GM19324 (cell line): ENCODE data around the gene C4A.
"Not testable (repeated sequence)": the region's sequence is repeated elsewhere in the genome, so short reads cannot be mapped to it uniquely, and the experiment has no call there.

Source experiments
- ATAC-seq: cut with Tn5 transposase; IDR thresholded peaks from one replicate; pipeline ENCODE4 v1.9.1; 2021; ENCODE audit warnings: mild to moderate bottlenecking, moderate library complexity; ENCODE audit not compliant: unreplicated experiment, low FRiP score

Gene C4A

GRCh38 chr6:31958741-31959739, 22.8 kb upstream of the C4A start, which contains the start of the genes NELFE and SKIC2:
Gene NELFE, minus strand, starts transcription at chr6:31958971. Its CDS starts 525 bp downstream, at chr6:31958446.
Gene SKIC2, plus strand, starts transcription at chr6:31959175. Its CDS starts 18 bp downstream, at chr6:31959193.
- peak; percentile 97 for ATAC-seq

DNA sequence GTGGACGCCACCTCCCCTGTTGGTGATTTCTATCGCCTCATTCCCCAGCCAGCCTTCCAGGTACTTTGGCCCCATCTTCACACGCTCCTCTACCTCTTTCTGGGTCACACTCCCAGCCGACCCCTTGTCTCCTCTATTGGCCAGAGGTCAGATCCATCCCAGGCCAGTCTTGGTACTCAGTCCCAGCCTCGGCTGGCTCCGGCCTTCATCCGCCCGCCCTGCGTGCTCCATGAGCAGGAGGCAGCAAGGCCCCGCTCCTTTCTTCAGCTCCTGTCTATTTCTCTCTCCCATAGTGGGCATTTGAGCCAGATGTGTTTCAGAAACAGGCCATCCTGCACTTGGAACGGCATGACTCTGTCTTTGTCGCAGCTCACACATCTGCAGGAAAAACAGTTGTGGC, 20.2 kb upstream of the C4A start:
- ATAC-seq: no peak

DNA sequence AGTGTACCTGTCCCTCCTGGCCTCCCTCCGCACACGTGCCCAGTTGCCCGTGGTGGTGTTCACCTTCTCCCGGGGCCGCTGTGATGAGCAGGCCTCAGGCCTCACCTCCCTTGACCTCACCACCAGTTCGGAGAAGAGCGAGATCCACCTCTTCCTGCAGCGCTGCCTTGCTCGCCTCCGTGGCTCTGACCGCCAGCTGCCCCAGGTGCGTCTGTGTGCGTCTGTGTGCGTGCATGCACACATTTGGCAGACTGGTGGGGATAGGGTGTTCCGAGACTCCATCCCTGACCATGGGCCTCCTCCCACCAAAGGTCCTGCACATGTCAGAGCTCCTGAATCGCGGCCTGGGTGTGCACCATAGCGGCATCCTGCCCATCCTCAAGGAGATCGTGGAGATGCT, 17.9 kb upstream of the C4A start:
- ATAC-seq: no peak

DNA sequence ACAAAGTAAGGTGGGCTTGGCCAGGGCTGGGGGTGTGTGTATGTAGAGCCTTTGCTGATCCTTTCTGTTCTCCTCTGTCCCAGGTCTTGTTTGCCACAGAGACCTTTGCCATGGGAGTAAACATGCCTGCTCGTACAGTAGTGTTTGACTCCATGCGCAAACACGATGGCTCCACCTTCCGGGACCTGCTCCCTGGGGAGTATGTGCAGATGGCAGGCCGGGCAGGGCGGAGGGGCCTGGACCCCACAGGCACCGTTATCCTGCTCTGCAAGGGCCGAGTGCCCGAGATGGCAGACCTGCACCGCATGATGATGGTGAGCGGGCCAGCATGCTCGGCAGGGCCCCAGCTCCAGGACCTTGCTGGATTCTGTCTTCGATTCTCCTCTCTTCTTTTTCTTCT, 16.2 kb upstream of the C4A start:
- no peak for ATAC-seq

- ATAC-seq: no peak
Observed at GRCh38 chr6:31966506-31966905, 15.4 kb upstream of the C4A start.

- no peak for ATAC-seq
Observed at GRCh38 chr6:31966997-31967925, 14.6 kb upstream of the C4A start.

DNA sequence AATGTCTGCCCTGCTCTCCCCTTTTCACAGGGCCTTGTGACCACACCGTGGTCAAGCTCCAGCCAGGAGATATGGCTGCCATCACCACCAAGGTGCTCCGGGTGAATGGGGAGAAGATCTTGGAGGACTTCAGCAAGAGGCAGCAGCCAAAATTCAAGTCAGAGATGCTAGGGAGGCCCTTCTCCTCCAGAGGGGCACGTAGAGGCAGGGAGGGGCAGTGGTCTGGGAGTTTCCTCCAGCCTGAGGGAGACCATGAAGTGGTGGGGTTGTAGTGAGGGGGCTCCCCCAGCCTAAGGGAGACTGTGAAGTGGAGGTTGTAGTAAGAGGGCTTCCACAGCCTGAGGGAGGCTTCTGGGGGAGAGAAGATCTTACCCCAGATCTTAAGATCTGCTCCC, 13.9 kb upstream of the C4A start:
- no peak for ATAC-seq

GRCh38 chr6:31968326-31968725, 13.5 kb upstream of the C4A start:
- no peak for ATAC-seq

DNA sequence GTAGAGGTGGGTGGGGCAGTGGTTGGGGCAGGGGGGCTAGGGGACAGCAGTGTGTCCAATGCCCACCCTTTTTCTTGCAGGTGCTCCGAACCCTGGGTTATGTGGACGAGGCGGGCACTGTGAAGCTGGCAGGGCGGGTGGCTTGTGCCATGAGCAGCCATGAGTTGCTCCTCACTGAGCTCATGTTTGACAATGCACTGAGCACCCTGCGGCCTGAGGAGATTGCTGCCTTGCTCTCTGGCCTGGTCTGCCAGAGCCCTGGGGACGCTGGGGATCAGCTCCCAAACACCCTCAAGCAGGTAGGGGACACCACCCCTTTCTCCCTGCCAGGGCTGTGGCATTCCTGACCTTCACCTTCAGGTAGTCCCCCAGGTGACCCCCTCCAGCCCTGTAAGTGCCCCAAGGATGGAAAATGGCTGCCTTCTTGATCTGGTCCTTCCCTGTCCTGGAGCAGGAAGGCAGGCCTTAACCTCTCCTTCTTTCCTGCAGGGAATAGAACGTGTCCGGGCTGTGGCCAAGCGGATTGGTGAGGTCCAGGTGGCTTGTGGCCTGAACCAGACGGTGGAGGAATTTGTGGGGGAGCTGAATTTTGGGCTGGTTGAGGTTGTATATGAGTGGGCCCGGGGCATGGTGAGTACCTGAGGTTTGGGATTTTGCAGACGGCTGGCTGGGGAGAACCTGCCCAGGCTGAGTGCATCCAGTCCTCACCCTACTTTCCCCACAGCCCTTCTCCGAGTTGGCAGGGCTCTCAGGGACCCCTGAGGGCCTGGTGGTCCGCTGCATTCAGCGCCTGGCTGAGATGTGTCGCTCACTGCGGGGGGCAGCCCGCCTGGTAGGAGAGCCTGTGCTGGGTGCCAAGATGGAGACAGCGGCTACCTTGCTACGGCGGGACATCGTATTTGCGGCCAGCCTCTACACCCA, 12.8 kb upstream of the C4A start:
- ATAC-seq: no peak

DNA sequence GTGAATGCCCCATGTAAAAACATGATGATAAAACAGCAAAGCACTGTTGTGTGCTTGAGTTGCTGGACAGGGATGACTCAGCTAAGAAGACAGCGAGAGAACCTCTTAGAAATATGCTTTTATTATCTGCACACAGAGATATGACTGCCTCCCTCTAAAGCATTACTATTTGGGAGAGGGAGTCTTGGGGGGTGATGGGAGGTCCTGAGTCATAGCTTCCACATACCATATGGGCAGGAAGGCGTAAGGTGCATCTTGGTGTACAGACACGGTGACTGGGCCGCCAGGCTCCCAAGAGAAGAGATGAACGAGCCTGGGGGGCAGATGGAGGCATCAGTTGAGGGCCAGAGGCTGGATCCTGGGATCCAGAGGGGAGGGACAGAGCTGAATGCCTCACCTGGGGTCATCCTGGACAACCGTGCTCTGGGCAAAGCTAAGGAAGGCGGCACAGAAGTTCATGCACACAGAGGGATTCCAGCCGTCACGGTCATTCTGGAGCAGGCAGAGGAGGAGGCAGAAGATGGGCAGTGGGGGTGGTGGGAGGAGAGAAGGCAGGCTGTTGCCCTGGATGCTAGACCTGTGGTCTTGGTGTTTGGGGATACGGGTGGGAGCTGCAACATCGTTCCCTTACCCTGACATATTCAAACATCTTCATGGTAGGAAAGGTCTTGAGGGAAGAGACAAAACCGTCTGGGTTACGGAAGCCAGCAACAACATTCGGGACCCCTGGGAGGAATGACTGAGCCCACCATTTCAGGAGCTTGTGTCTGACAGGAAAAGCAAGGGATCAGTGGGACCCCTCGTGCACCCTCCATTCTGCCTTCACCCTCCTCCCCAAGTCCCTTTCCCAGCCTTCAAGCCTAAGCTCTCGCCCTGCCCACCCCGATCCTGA, 11.9 kb upstream of the C4A start:
- no peak for ATAC-seq

- no peak for ATAC-seq
Observed at GRCh38 chr6:31970604-31971271, 11.1 kb upstream of the C4A start.

- ATAC-seq: no peak
Observed at GRCh38 chr6:31971279-31971992, 10.4 kb upstream of the C4A start.

DNA sequence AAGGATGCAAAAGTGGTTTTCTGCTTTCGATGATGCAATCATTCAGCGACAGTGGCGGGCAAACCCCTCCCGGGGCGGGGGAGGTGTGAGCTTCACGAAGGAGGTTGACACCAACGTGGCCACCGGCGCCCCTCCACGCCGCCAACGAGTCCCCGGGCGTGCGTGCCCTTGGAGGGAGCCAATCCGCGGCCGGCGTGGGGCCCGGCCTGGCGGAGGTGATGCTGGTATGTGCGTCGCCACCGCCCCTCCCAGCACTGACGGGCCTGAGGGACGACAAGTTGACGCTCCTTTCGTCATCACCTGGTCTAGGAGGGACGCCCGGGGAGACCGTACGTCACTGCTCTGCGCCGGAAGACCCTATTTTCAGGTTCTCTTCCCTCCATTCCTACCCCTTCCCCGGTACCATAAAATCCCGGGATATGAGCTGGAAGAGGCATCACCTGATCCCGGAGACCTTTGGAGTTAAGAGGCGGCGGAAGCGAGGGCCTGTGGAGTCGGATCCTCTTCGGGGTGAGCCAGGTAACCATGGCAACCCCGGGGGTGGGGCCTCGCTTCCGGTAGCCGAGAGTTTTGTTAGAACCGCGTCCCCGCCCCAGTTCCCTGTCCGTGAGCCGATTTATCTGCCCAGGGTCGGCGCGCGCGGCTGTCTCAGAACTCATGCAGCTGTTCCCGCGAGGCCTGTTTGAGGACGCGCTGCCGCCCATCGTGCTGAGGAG, 9.7 kb upstream of the C4A start, which contains the start of gene DXO:
Gene DXO (minus strand): TSS at position 146 of the 716 bp plus-strand sequence. CDS start 463 bp downstream, outside the sequence.
- peak; percentile 95 for ATAC-seq

DNA sequence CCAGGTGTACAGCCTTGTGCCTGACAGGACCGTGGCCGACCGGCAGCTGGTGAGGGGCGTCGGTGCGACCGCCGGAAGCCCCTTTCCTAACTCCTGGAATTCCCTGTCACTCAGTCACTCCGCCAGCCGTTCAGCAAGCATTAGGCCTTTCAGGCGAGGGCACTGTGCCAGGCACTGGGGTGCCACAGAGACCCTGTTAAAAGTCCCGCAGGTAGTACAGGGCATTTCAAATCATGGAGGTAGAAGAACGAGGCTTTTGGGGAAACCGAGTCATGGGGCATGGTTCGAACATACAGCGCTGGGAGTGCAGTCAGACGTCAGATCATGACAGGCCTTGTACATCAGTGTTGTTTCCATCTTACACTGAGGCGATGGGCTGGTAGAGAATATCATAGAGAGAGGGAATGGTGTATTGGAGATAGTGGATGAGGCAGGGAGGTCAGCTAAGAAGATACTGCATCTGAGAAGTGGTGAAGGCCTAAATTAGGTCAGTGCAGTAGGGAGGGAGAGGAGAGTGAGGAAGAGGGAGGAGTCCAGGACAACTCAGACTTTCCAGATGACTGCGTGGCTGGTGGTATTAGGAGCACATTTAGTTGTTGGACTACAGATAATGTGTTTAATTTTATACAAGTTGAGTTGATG, 9.0 kb upstream of the C4A start:
- ATAC-seq: no peak

- ATAC-seq: not testable (repeated sequence)
Observed at GRCh38 chr6:31976065-31976464, 5.8 kb upstream of the C4A start.

GRCh38 chr6:31977816-31978431, 3.9 kb upstream of the C4A start:
- no peak for ATAC-seq
